ENCODE results near the gene CDKN3. TPM values are rescaled to one million over a fixed set of nuclear protein-coding genes. Genes with fewer than 3 reads are reported as not detected.
A peak's percentile ranks its signal among the peaks of the same experiment; 100 is the strongest.
"Not testable (repeated sequence)": the region's sequence is repeated elsewhere in the genome, so short reads cannot be mapped to it uniquely, and the experiment has no call there.

The CDKN3 gene
- total RNA-seq, 1 donor from 2014 or later = 152 TPM

GRCh38 chr14:54428527-54428926, 31.7 kb downstream of the CDKN3 start:
- Histone ChIP-seq H3K27me3 (no peaks in the 10 kb centered on the region), H3K4me3 (no peak overlapping the region), H3K36me3 (peaks cover 15% of the 10 kb centered on the region), H3K4me2 (no peak overlapping the region), H3K79me2 (ENCODE audit: low read depth) (peaks cover 39% of the 10 kb centered on the region), H3F3A (ENCODE audit: low read depth) (peaks cover 4% of the 10 kb centered on the region), H4K20me1 (ENCODE audit: low read depth) (peaks cover 4% of the 10 kb centered on the region), H3K9ac (no peak overlapping the region), H2AFZ (replicated peaks) (no peak overlapping the region), H3K4me1 (no peaks in the 10 kb centered on the region), H3K9me3 (ENCODE audit: low read depth) (no peaks in the 10 kb centered on the region), H3K27ac (no peak overlapping the region)
- H3K4me1 Mint-ChIP-seq = peaks cover 13% of the 10 kb centered on the region
- H3K27ac Mint-ChIP-seq = no peak overlapping the region
- no peaks in the 10 kb centered on the region for H3K27me3 Mint-ChIP-seq (ENCODE audit: insufficient read depth, low read depth)
- H3K4me3 Mint-ChIP-seq = no peak overlapping the region
- no peak for DNase-seq (ENCODE audit: low spot score)
- TF ChIP-seq CTCF (IDR thresholded peaks at IDR 0.05) = no peak
- no peak for TF ChIP-seq EZH2phosphoT487 (IDR thresholded peaks at IDR 0.05)
- no peak for TF ChIP-seq EZH2 (IDR thresholded peaks at IDR 0.05)
- H3K36me3 Mint-ChIP-seq = peaks cover 16% of the 10 kb centered on the region
- H3K9me3 Mint-ChIP-seq = no peaks in the 10 kb centered on the region

GRCh38 chr14:54435500-54435981, 38.7 kb downstream of the CDKN3 start:
- H3K4me1 ChIP-seq = peaks cover 44% of the 10 kb centered on the region
- H3K27ac ChIP-seq = no peak overlapping the region
- no peak for DNase-seq (ENCODE audit: low spot score)
- no peaks in the 10 kb centered on the region for H3K9me3 ChIP-seq (ENCODE audit: low read depth)
- TF ChIP-seq EZH2 (IDR thresholded peaks at IDR 0.05) (no peak), CTCF (IDR thresholded peaks at IDR 0.05) (no peak), EZH2phosphoT487 (IDR thresholded peaks at IDR 0.05) (no peak)
- no peaks in the 10 kb centered on the region for H3K27me3 ChIP-seq
- peaks cover 3% of the 10 kb centered on the region for H3K36me3 ChIP-seq
- Mint-ChIP-seq H3K27ac (no peak overlapping the region), H3K9me3 (no peaks in the 10 kb centered on the region), H3K36me3 (peaks cover 12% of the 10 kb centered on the region), H3K4me1 (peaks cover 53% of the 10 kb centered on the region), H3K27me3 (ENCODE audit: insufficient read depth, low read depth) (no peaks in the 10 kb centered on the region), H3K4me3 (no peak overlapping the region)
- no peak overlapping the region for H3K9ac ChIP-seq
- H3K4me2 ChIP-seq = no peak overlapping the region
- H3F3A ChIP-seq (ENCODE audit: low read depth) = peaks cover 24% of the 10 kb centered on the region
- H3K79me2 ChIP-seq (ENCODE audit: low read depth) = peaks cover 100% of the 10 kb centered on the region
- H4K20me1 ChIP-seq (ENCODE audit: low read depth) = peaks cover 23% of the 10 kb centered on the region
- H3K4me3 ChIP-seq = no peak overlapping the region
- no peak overlapping the region for H2AFZ ChIP-seq (replicated peaks)

GRCh38 chr14:54437954-54438353, 41.1 kb downstream of the CDKN3 start:
- DNase-seq (ENCODE audit: low spot score); H3K4me3 Mint-ChIP-seq; H3K36me3 ChIP-seq; H2AFZ ChIP-seq (replicated peaks); H3K9ac ChIP-seq; H3K27me3 ChIP-seq; H3K27ac Mint-ChIP-seq; H3K4me3 ChIP-seq; H3K9me3 Mint-ChIP-seq; H3K9me3 ChIP-seq (ENCODE audit: low read depth); H3K27me3 Mint-ChIP-seq (ENCODE audit: insufficient read depth, low read depth); H3K27ac ChIP-seq; H3K4me2 ChIP-seq: not testable (repeated sequence)
- H3K4me1 Mint-ChIP-seq = peaks cover 45% of the 10 kb centered on the region
- H3K4me1 ChIP-seq = peaks cover 44% of the 10 kb centered on the region
- H3K36me3 Mint-ChIP-seq = peaks cover 12% of the 10 kb centered on the region
- H4K20me1 ChIP-seq (ENCODE audit: low read depth) = peaks cover 23% of the 10 kb centered on the region
- H3K79me2 ChIP-seq (ENCODE audit: low read depth) = peaks cover 78% of the 10 kb centered on the region
- H3F3A ChIP-seq (ENCODE audit: low read depth) = peaks cover 31% of the 10 kb centered on the region

- H3K4me3 ChIP-seq = no peak overlapping the region
- peak overlapping the region; percentile 17 for H3K4me2 ChIP-seq
- Mint-ChIP-seq H3K27ac (no peak overlapping the region), H3K27me3 (ENCODE audit: insufficient read depth, low read depth) (no peaks in the 10 kb centered on the region), H3K36me3 (peaks cover 12% of the 10 kb centered on the region), H3K9me3 (no peaks in the 10 kb centered on the region), H3K4me3 (peak overlapping the region; percentile 64), H3K4me1 (peaks cover 41% of the 10 kb centered on the region)
- H3K27ac ChIP-seq = no peak overlapping the region
- DNase-seq (ENCODE audit: low spot score) = no peak
- peaks cover 44% of the 10 kb centered on the region for H3K4me1 ChIP-seq
- no peaks in the 10 kb centered on the region for H3K9me3 ChIP-seq (ENCODE audit: low read depth)
- peaks cover 23% of the 10 kb centered on the region for H4K20me1 ChIP-seq (ENCODE audit: low read depth)
- no peak overlapping the region for H3K9ac ChIP-seq
- H3K79me2 ChIP-seq (ENCODE audit: low read depth) = peaks cover 70% of the 10 kb centered on the region
- no peaks in the 10 kb centered on the region for H3K36me3 ChIP-seq
- peaks cover 31% of the 10 kb centered on the region for H3F3A ChIP-seq (ENCODE audit: low read depth)
- no peak overlapping the region for H2AFZ ChIP-seq (replicated peaks)
- TF ChIP-seq EZH2phosphoT487 (IDR thresholded peaks at IDR 0.05) = no peak
- TF ChIP-seq EZH2 (IDR thresholded peaks at IDR 0.05) = no peak
- no peaks in the 10 kb centered on the region for H3K27me3 ChIP-seq
Observed at GRCh38 chr14:54438703-54439102, 41.9 kb downstream of the CDKN3 start.
